GM18519 (cell line): ENCODE results near the gene ALG11.
A peak's percentile ranks its signal among the peaks of the same experiment; 100 is the strongest.

Source experiments
- ATAC-seq: cut with Tn5 transposase; IDR thresholded peaks from one replicate; pipeline ENCODE4 v1.9.1; 2021; ENCODE audit warnings: mild to moderate bottlenecking, moderate library complexity; ENCODE audit not compliant: unreplicated experiment, low FRiP score

The ALG11 gene

GRCh38 chr13:51996641-51997040 is 15.6 kb upstream of the ALG11 start:
- ATAC-seq: no peak

GRCh38 chr13:51997186-51997585 is 15.0 kb upstream of the ALG11 start:
- no peak for ATAC-seq

- no peak for ATAC-seq
These were observed 14.4 kb upstream of the ALG11 start for GRCh38 chr13:51997641-51998330.

GRCh38 chr13:51998723-51999509 is 13.3 kb upstream of the ALG11 start:
- ATAC-seq: no peak

- no peak for ATAC-seq
These were observed 12.7 kb upstream of the ALG11 start for GRCh38 chr13:51999510-51999911.

- no peak for ATAC-seq
These were observed 12.3 kb upstream of the ALG11 start for GRCh38 chr13:51999921-52000320.

- ATAC-seq: peak; percentile 83
These were observed 11.0 kb upstream of the ALG11 start for GRCh38 chr13:52001120-52001731.

- ATAC-seq: no peak
These were observed 9.8 kb upstream of the ALG11 start for GRCh38 chr13:52002361-52002760.

- no peak for ATAC-seq
These were observed 8.7 kb upstream of the ALG11 start for GRCh38 chr13:52003541-52003940.

GRCh38 chr13:52004511-52005170 is 7.6 kb upstream of the ALG11 start:
- ATAC-seq: no peak

- no peak for ATAC-seq
These were observed 6.2 kb upstream of the ALG11 start for GRCh38 chr13:52005841-52006522.

- ATAC-seq: no peak
These were observed 5.5 kb upstream of the ALG11 start for GRCh38 chr13:52006523-52007245.

- no peak for ATAC-seq
These were observed 2.3 kb upstream of the ALG11 start for GRCh38 chr13:52009946-52010345.

- no peak for ATAC-seq
These were observed 1.1 kb upstream of the ALG11 start, which contains the start of gene ATP7B for GRCh38 chr13:52010890-52011631. Gene ATP7B (minus strand): TSS chr13:52011450. CDS start chr13:52011337, 113 bp downstream.

GRCh38 chr13:52012512-52012836 is 276 bp downstream of the ALG11 start:
- ATAC-seq: no peak

- no peak for ATAC-seq
These were observed 4.1 kb downstream of the ALG11 start for GRCh38 chr13:52016296-52016695.

- ATAC-seq: no peak
These were observed 8.0 kb downstream of the ALG11 start for GRCh38 chr13:52020191-52020590.

GRCh38 chr13:52022356-52022755 is 10.2 kb downstream of the ALG11 start:
- no peak for ATAC-seq

GRCh38 chr13:52024481-52024880 is 12.3 kb downstream of the ALG11 start, which contains the start of gene UTP14C:
Gene UTP14C (plus strand): TSS chr13:52024691. CDS start chr13:52028805, 4,114 bp downstream.
- ATAC-seq: no peak
